Endodermal cell (in vitro differentiated cells): ENCODE results near the gene PCBD1. TPM values are rescaled to one million over a fixed set of nuclear protein-coding genes. Genes with fewer than 3 reads are reported as not detected.

ENCODE experiments used
- DNase-seq: peaks from one replicate; pipeline ENCODE4 v3.0.0-alpha.2; 2017
- H3K27ac ChIP-seq: 2 replicates; pipeline ENCODE4 v1.5.1; 2013; ENCODE audit warnings: mild to moderate bottlenecking, low read depth, low read length, moderate library complexity
- H3K27me3 ChIP-seq: 2 replicates; pipeline ENCODE4 v1.6.1; 2013; ENCODE audit warnings: mild to moderate bottlenecking, low read length, moderate library complexity; ENCODE audit not compliant: insufficient read depth, control insufficient read depth, poor library complexity, severe bottlenecking
- H3K36me3 ChIP-seq: 2 replicates; pipeline ENCODE4 v1.7.0; 2013; ENCODE audit warnings: mild to moderate bottlenecking, low read length, moderate library complexity; ENCODE audit not compliant: control insufficient read depth, insufficient read depth
- H3K4me1 ChIP-seq: one replicate; pipeline ENCODE4 v1.7.0; 2013; ENCODE audit warnings: low read length; ENCODE audit not compliant: control insufficient read depth, insufficient read depth
- H3K4me3 ChIP-seq: 2 replicates; pipeline ENCODE4 v1.5.1; 2013; ENCODE audit warnings: mild to moderate bottlenecking, low read length, moderate library complexity
- H3K9ac ChIP-seq: 2 replicates; pipeline ENCODE4 v1.6.1; 2013; ENCODE audit warnings: mild to moderate bottlenecking, low read length, moderate library complexity; ENCODE audit not compliant: poor library complexity, severe bottlenecking; ENCODE audit errors: extremely low read depth
- H3K9me3 ChIP-seq: 2 replicates; pipeline ENCODE4 v1.6.1; 2013; ENCODE audit warnings: mild to moderate bottlenecking, low read length, moderate library complexity; ENCODE audit not compliant: control insufficient read depth
- H3K27ac Mint-ChIP-seq: 2 replicates; pipeline ENCODE4 v1.8.0; 2020; ENCODE audit warnings: mixed read lengths
- H3K27me3 Mint-ChIP-seq: 2 replicates; pipeline ENCODE4 v1.8.0; 2021; ENCODE audit warnings: mild to moderate bottlenecking, mixed read lengths; ENCODE audit not compliant: insufficient read depth
- H3K36me3 Mint-ChIP-seq: 2 replicates; pipeline ENCODE4 v1.8.0; 2020; ENCODE audit warnings: low read depth, mixed read lengths
- H3K4me1 Mint-ChIP-seq: 2 replicates; pipeline ENCODE4 v1.8.0; 2020; ENCODE audit warnings: mixed read lengths
- H3K4me3 Mint-ChIP-seq: 2 replicates; pipeline ENCODE4 v1.8.0; 2020; ENCODE audit warnings: mild to moderate bottlenecking, moderate library complexity, mixed read lengths
- H3K9me3 Mint-ChIP-seq: 2 replicates; pipeline ENCODE4 v1.8.0; 2020; ENCODE audit warnings: mild to moderate bottlenecking, mixed read lengths
- CTCF ChIP-seq: fragments of 200-600 bp; sonication (generic); conservative IDR thresholded peaks from 2 replicates; pipeline ENCODE4 v1.5.0; 2021; ENCODE audit warnings: antibody characterized with exemption, mild to moderate bottlenecking
- WGBS, 2 experiments: methylation state at CpG; one replicate each; pipeline versions ENCODE4 v1.1.5 to v1.1.7; 2013; ENCODE audit warnings: missing lambda C conversion rate in 2 of 2, mixed read lengths in 1 of 2; ENCODE audit not compliant: insufficient coverage in 1 of 2, insufficient read length in 1 of 2; 5-methylcytosine and 5-hydroxymethylcytosine counted together
- total RNA-seq, 2 donors: library from RNA; stranded (reverse); fragmentation: NEBNext Ultra II Directional in 1 of 2; extraction: Animal tissue kit (Norgen Biotek cat#: 25700) in 1 of 2; gene quantifications; 2 replicates in 1 of 2; 3 replicates in 1 of 2; pipeline ENCODE4 v1.2.1, GENCODE V29; 2021

The PCBD1 gene
- total RNA-seq, 2 donors from 2014 or later, result 168 to 183 TPM

GRCh38 chr10:70849582-70850016, 38.8 kb downstream of the PCBD1 start:
- Mint-ChIP-seq H3K36me3 (peaks cover 70% of the 10 kb centered on the region), H3K9me3 (no peaks in the 10 kb centered on the region), H3K27me3 (no peaks in the 10 kb centered on the region), H3K4me3 (no peak overlapping the region), H3K4me1 (peaks cover 16% of the 10 kb centered on the region), H3K27ac (no peak overlapping the region)
- Histone ChIP-seq H3K36me3 (peaks cover 85% of the 10 kb centered on the region), H3K9me3 (no peaks in the 10 kb centered on the region), H3K27me3 (no peaks in the 10 kb centered on the region), H3K9ac (no peak overlapping the region), H3K27ac (no peak overlapping the region), H3K4me1 (peaks cover 9% of the 10 kb centered on the region), H3K4me3 (no peak overlapping the region)
- 94 to 100% methylated on average over 2 of the region's 2 CpGs for WGBS, 2 experiments
- no peak for DNase-seq
- TF ChIP-seq CTCF, result no peak

GRCh38 chr10:70847659-70848360, 40.6 kb downstream of the PCBD1 start:
- DNase-seq, result no peak
- H3K9me3 Mint-ChIP-seq, result no peaks in the 10 kb centered on the region
- no peaks in the 10 kb centered on the region for H3K27me3 Mint-ChIP-seq
- H3K27ac ChIP-seq, result no peak overlapping the region
- H3K27me3 ChIP-seq, result no peaks in the 10 kb centered on the region
- no peak for TF ChIP-seq CTCF
- H3K9ac ChIP-seq, result no peak overlapping the region
- WGBS, 2 experiments, result 92% methylated on average over 1 of the region's 1 CpG; no CpG with 5 or more reads in 1 of the 2 experiments
- peaks cover 16% of the 10 kb centered on the region for H3K4me1 Mint-ChIP-seq
- peaks cover 77% of the 10 kb centered on the region for H3K36me3 ChIP-seq
- H3K4me1 ChIP-seq, result peaks cover 9% of the 10 kb centered on the region
- no peak overlapping the region for H3K4me3 ChIP-seq
- no peak overlapping the region for H3K27ac Mint-ChIP-seq
- H3K4me3 Mint-ChIP-seq, result no peak overlapping the region
- no peaks in the 10 kb centered on the region for H3K9me3 ChIP-seq
- H3K36me3 Mint-ChIP-seq, result peaks cover 60% of the 10 kb centered on the region

- Mint-ChIP-seq H3K4me1 (peaks cover 7% of the 10 kb centered on the region), H3K9me3 (no peaks in the 10 kb centered on the region), H3K36me3 (peaks cover 61% of the 10 kb centered on the region), H3K27me3 (no peaks in the 10 kb centered on the region), H3K27ac (no peak overlapping the region), H3K4me3 (no peak overlapping the region)
- DNase-seq, result no peak
- Histone ChIP-seq H3K36me3 (peaks cover 78% of the 10 kb centered on the region), H3K27me3 (no peaks in the 10 kb centered on the region), H3K9ac (no peak overlapping the region), H3K4me3 (no peak overlapping the region), H3K9me3 (no peaks in the 10 kb centered on the region), H3K27ac (no peak overlapping the region), H3K4me1 (peaks cover 7% of the 10 kb centered on the region)
- 96 to 100% methylated on average over 1 to 2 of the region's 2 CpGs for WGBS, 2 experiments
- no peak for TF ChIP-seq CTCF
Measured at GRCh38 chr10:70846795-70847194, 41.6 kb downstream of the PCBD1 start.
